ENCODE measurements around the gene VOPP1. TPM values are rescaled to one million over a fixed set of nuclear protein-coding genes. Genes with fewer than 3 reads are reported as not detected.

VOPP1 gene
- total RNA-seq, 1 donor from 2014 or later = 50.7 TPM

- DNase-seq (ENCODE audit: low read depth, low spot score) = no peak
- no peak overlapping the region for H3K27ac Mint-ChIP-seq (ENCODE audit: unreplicated experiment)
- H3K4me3 Mint-ChIP-seq = no peak overlapping the region
- H3K27me3 Mint-ChIP-seq (ENCODE audit: low read depth) = no peaks in the 10 kb centered on the region
- H3K36me3 Mint-ChIP-seq (ENCODE audit: low read depth) = peaks cover 7% of the 10 kb centered on the region
- peaks cover 6% of the 10 kb centered on the region for H3K4me1 Mint-ChIP-seq
- no peak for TF ChIP-seq CTCF (conservative IDR thresholded peaks at IDR 0.05)
- H3K9me3 Mint-ChIP-seq = no peaks in the 10 kb centered on the region
Measured at GRCh38 chr7:55427800-55428199, 144.5 kb downstream of the VOPP1 start.

- H3K27ac Mint-ChIP-seq (ENCODE audit: unreplicated experiment) = no peak overlapping the region
- no peak for TF ChIP-seq CTCF (conservative IDR thresholded peaks at IDR 0.05)
- DNase-seq (ENCODE audit: low read depth, low spot score) = no peak
- H3K36me3 Mint-ChIP-seq (ENCODE audit: low read depth) = peaks cover 7% of the 10 kb centered on the region
- H3K4me1 Mint-ChIP-seq = peaks cover 6% of the 10 kb centered on the region
- H3K9me3 Mint-ChIP-seq = no peaks in the 10 kb centered on the region
- no peaks in the 10 kb centered on the region for H3K27me3 Mint-ChIP-seq (ENCODE audit: low read depth)
- no peak overlapping the region for H3K4me3 Mint-ChIP-seq
Measured at GRCh38 chr7:55427342-55427741, 145.0 kb downstream of the VOPP1 start.

- peaks cover 6% of the 10 kb centered on the region for H3K4me1 Mint-ChIP-seq
- no peak for TF ChIP-seq CTCF (conservative IDR thresholded peaks at IDR 0.05)
- no peaks in the 10 kb centered on the region for H3K27me3 Mint-ChIP-seq (ENCODE audit: low read depth)
- H3K4me3 Mint-ChIP-seq = no peak overlapping the region
- peaks cover 7% of the 10 kb centered on the region for H3K36me3 Mint-ChIP-seq (ENCODE audit: low read depth)
- no peak for DNase-seq (ENCODE audit: low read depth, low spot score)
- H3K9me3 Mint-ChIP-seq = no peaks in the 10 kb centered on the region
- H3K27ac Mint-ChIP-seq (ENCODE audit: unreplicated experiment) = no peak overlapping the region
Measured at GRCh38 chr7:55426676-55427075, 145.6 kb downstream of the VOPP1 start.

GRCh38 chr7:55425141-55425752 lies 147.1 kb downstream of the VOPP1 start:
- Mint-ChIP-seq H3K4me3 (no peak overlapping the region), H3K4me1 (peaks cover 14% of the 10 kb centered on the region), H3K27ac (ENCODE audit: unreplicated experiment) (no peak overlapping the region), H3K9me3 (no peaks in the 10 kb centered on the region), H3K36me3 (ENCODE audit: low read depth) (peaks cover 7% of the 10 kb centered on the region), H3K27me3 (ENCODE audit: low read depth) (no peaks in the 10 kb centered on the region)
- TF ChIP-seq CTCF (conservative IDR thresholded peaks at IDR 0.05) = no peak
- DNase-seq (ENCODE audit: low read depth, low spot score) = no peak

- Mint-ChIP-seq H3K4me3 (no peak overlapping the region), H3K9me3 (no peaks in the 10 kb centered on the region), H3K27me3 (ENCODE audit: low read depth) (no peaks in the 10 kb centered on the region), H3K27ac (ENCODE audit: unreplicated experiment) (peak overlapping the region; percentile 36), H3K4me1 (peaks cover 16% of the 10 kb centered on the region), H3K36me3 (ENCODE audit: low read depth) (peaks cover 7% of the 10 kb centered on the region)
- no peak for DNase-seq (ENCODE audit: low read depth, low spot score)
- TF ChIP-seq CTCF (conservative IDR thresholded peaks at IDR 0.05) = no peak
Measured at GRCh38 chr7:55423891-55424290, 148.4 kb downstream of the VOPP1 start.
